GM20000 (cell line): Measurements from ENCODE around the gene NKAP.
"Not testable (repeated sequence)": the region's sequence is repeated elsewhere in the genome, so short reads cannot be mapped to it uniquely, and the experiment has no call there.

Source experiments
- DNase-seq: peaks from one replicate; pipeline ENCODE4 v3.0.0; 2012; ENCODE audit warnings: low spot score
- TF ChIP-seq, protein P1 (sequence below): IDR thresholded peaks from 2 replicates; pipeline ENCODE4 v1.5.1; 2012; ENCODE audit warnings: mild to moderate bottlenecking, control low read depth; ENCODE audit errors: extremely low read depth, missing control alignments

Gene NKAP

GRCh38 chrX:119954374-119954773 lies 10.8 kb upstream of the NKAP start:
- TF ChIP-seq, protein P1, sequence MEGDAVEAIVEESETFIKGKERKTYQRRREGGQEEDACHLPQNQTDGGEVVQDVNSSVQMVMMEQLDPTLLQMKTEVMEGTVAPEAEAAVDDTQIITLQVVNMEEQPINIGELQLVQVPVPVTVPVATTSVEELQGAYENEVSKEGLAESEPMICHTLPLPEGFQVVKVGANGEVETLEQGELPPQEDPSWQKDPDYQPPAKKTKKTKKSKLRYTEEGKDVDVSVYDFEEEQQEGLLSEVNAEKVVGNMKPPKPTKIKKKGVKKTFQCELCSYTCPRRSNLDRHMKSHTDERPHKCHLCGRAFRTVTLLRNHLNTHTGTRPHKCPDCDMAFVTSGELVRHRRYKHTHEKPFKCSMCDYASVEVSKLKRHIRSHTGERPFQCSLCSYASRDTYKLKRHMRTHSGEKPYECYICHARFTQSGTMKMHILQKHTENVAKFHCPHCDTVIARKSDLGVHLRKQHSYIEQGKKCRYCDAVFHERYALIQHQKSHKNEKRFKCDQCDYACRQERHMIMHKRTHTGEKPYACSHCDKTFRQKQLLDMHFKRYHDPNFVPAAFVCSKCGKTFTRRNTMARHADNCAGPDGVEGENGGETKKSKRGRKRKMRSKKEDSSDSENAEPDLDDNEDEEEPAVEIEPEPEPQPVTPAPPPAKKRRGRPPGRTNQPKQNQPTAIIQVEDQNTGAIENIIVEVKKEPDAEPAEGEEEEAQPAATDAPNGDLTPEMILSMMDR = no peak
- DNase-seq = no peak

DNA sequence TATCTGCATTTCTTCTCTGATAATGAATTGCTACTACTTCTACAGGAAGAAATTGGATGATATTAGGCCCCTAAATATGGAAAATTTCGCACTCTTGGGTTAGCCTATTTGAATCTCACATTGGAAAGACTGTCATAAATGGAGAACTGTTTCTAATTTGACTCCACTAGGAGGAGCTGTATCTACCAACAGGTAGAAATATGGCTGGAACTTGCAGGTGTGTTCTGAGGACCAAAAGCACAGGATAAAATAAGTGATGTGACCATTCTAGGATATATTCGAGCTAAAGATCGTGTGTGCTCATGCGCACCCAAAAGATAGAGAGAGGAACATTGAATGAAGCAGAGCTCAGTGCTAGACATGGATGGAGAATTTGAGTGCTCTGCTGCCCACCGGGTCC lies 4.8 kb upstream of the NKAP start:
- TF ChIP-seq, protein P1 = no peak
- no peak for DNase-seq

DNA sequence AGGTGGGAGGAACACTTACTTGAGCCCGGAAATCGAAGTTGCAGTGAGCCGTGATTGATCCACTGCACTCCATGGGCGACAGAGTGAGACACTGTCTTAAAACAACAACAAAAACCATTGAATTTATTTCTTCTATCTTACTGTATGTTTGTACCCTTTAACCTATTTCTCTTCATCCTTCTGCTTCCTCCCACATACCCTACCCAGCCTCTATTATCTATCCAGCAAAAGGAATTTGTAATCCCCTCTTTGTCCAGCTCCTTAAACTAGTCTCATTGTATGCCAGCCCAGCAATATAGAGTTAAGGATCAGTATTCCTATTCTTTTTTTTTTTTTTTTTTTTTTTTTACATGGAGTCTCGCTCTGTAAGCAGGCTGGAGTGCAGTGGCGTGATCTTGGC lies 1.9 kb upstream of the NKAP start:
- no peak for DNase-seq

DNA sequence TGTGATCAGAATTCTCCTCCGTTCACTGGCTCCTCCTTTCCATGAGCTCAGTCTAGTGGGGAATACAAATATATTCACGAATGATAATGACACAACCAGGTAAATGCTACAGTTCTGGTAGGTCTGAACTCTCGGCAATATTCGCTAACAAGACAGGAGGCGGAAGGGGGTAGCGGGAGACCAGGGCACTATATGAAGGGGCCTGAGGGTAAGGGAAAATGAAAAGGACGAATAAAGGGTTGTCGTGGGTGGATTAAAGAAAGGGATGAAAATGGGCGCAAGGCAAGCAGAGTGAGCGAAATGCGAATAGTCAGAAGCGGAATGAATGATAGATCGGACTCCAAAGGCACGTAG lies 743 bp downstream of the NKAP start:
- TF ChIP-seq, protein P1 = no peak
- peak; percentile 5 for DNase-seq

More for the DNA sequence above, 1.9 kb upstream of the NKAP start:
- TF ChIP-seq, protein P1 = no peak

DNA sequence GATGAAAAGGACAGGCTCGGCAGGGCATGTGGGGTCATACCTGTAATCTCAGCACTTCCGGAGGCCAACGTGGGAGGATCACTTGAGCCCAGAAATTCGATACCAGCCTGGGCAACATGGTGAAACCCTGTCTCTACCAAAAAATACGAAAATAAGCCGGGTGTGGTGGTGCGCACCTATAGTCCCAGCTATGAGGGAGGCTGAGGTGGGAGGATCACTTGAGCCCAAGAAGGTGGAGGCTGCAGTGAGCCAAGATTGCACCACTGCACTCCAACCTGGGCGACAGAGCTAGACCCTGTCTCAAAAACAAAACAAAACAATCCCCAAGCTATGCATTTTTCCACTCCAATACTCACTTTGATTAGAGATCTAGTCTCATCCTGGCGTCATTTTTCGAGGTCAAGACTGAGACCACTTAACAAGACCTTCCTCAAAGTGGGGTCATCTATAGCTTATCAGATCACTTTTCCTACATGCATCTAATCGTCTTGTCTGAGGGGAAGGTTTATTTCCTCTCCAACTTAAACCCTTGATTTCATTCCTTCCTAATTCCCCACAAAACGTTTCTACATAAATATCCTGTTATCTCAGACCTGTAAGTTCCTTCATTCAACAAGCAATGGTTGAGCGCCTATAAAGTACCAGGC lies 1.3 kb downstream of the NKAP start:
- DNase-seq = no peak
- TF ChIP-seq, protein P1 = no peak

DNA sequence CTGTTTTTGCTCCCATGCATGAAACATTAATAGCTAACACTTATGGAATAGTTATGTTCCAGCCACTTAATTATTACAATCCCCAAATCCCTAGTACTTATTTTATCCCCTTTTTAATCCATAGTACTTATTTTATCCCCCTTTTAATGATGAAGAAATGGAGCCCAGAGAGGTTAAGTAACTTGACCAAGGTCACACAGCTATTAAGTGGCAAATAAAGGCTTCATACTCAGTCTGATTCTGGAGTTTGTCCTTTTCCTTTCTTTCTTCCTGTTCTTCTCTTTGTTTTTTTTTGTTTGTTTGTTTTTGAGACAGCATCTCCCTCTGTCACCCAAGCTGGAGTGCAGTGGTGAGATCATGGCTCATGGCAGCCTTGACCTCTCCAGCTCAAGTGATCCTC lies 2.2 kb downstream of the NKAP start:
- TF ChIP-seq, protein P1 = no peak
- no peak for DNase-seq

DNA sequence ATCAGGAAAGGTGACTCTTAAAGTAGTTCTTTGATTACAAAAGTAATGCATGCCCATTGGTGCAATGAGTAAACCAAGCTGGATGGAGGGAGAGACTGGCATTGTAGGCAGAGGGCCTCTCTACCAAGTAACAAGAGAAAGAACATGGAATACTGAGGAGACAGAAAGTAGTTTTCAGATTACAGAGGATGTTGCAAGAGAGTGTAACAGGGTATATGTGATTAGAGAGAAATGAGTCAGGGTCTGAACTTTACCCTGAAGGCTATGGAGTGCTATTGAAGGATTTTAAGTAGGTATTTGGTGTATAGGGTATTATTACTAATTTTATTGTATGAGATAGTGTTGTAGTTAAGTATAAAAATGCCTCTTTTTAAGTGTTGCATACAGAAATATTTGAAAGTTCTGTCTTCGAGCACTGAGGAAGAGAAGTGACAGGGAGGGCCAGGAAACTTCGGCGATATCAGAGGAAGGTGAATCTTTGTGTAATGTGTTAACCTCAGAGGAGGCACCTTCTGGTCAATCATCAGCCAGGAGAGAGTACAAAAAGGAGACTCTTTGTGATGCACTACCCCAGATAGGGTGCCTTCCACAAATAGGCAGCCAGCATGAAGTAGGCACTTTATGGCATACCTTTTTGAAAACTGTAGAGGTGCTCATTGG lies 8.2 kb downstream of the NKAP start:
- no peak for DNase-seq
- TF ChIP-seq, protein P1 = no peak

DNA sequence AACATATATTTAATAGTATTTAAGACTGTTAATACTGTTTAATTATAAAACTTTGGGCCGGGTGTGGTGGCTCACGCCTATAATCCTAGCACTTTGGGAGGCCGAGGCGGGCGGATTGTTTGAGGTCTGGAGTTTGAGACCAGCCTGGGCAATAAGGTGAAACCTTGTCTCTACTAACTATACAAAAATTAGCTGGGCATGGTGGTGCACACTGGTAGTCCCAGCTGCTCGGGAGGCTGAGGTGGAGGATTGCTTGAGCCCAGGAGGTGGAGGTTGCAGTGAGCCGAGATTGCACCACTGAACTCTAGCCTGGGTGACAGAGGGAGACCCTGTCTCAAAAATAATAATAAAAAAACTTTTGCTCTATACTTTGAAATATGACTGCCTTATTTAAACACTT lies 21.2 kb downstream of the NKAP start:
- not testable (repeated sequence) for DNase-seq
